GM18951 (cell line): ENCODE data around the gene SYPL1.
A peak's percentile ranks its signal among the peaks of the same experiment; 100 is the strongest.

Source experiments
- POLR2A ChIP-seq: IDR thresholded peaks from 4 replicates; pipeline ENCODE4 v1.6.1; 2011; ENCODE audit warnings: mild to moderate bottlenecking; ENCODE audit not compliant: insufficient read length, insufficient read depth; ENCODE audit errors: extremely low read depth
- in situ Hi-C: fragments of 300-500 bp; cut with MboI; formaldehyde crosslinking; loops from one replicate; pipeline ENCODE4 v1.12.0; 2022; ENCODE audit warnings: low sequenced_read_pairs, mixed read lengths, inconsistent platforms; ENCODE audit not compliant: unreplicated experiment

Gene SYPL1

GRCh38 chr7:106063692-106064091 is 48.4 kb downstream of the SYPL1 start:
- in situ Hi-C loops: no loop called here
- TF ChIP-seq POLR2A: no peak

- in situ Hi-C loops: no loop called here
- no peak for TF ChIP-seq POLR2A
Measured at GRCh38 chr7:106063024-106063423, 49.1 kb downstream of the SYPL1 start.

DNA sequence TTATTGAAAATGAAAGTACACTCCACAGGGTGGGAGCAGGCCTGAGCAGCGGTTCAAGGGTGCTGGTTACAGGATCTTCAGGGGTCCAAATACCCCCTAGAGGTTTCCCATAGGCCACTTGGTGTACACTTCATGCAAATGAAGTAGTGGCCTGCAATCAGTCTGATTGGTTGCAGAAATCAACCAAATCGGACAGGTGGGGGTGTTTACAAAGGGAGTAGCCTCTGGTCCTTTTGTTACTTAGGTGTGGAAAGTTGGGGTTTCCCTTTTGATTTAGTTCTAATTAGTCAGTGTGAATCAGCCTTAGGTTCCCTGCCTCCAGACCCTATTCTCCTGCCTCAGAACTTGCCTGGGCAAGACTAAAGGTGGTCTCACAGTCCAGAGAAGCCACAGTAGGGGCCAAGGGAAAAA is 49.6 kb downstream of the SYPL1 start:
- in situ Hi-C loops: no loop called here
- TF ChIP-seq POLR2A: no peak

DNA sequence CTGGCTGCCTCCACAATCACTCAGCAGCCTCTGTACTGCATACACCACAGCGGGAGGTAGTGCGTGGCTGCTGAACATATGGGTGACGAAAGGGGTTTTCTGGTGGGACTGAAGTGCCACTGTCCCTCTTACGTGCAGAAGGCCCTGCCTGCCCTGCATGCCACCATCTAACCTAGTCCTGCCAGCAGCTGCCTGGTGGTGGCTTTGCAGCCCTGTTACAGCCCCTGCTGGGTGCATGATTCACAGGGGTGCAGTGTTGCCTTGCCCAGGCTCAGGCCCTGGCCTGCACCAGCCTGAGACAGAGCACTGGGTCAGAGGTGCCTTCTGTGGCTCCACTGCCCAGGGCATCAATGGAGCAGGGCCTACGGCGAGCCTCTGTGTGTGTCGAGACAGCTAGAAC is 50.1 kb downstream of the SYPL1 start:
- in situ Hi-C loops: no loop called here
- TF ChIP-seq POLR2A: no peak

- TF ChIP-seq POLR2A: no peak
- in situ Hi-C loops: no loop called here
Measured at GRCh38 chr7:106061301-106061979, 50.7 kb downstream of the SYPL1 start.

DNA sequence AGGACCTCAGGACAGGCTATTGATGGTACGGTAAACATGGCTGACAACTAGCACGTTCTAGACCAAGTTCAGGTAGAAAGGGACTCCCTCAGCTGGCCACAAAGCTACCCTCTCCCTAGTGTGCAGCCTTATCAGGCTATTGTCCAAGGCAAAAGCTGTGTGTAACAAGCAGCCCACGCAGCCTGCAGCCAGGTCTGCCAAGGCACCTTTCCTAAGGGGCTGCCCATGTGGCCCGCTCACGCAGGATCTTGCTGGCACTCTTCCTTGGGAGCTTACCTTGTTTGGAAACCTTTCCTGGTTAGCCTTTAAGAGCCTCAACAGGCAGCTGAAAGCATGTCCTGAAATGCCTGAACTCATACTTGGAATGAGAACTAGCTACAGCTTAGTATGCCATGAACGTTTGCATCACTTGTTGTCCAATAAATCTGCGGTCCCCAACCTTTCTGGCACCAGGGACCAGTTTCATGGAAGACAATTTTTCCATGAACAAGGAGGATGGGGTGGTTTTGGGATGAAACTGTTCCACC is 51.7 kb downstream of the SYPL1 start:
- no peak for TF ChIP-seq POLR2A
- in situ Hi-C loops: no loop called here

DNA sequence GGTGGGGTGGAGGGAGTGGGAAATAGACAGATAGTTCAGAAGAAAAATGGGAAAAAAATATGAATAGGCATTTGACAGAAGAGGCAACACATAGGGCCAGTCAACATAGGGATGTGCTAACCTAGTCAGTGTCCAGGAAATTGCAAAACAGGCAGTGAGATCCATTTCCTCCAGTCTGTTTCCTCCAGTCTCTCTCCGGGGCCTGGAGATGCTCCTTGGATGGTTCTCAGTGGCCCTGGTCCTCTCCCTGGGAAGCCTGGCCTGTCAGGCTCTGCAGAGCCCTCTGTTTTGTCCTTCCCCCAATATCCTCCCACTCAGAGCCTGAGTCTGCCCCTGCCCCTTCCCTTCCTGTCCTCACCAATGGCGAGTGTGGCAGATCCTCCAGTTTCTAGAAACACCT is 52.6 kb downstream of the SYPL1 start:
- TF ChIP-seq POLR2A: no peak
- in situ Hi-C loops: loop anchor here (5.0 kb wide), 1 partner anchor 93 kb away; no protein-coding TSS in a partner anchor

DNA sequence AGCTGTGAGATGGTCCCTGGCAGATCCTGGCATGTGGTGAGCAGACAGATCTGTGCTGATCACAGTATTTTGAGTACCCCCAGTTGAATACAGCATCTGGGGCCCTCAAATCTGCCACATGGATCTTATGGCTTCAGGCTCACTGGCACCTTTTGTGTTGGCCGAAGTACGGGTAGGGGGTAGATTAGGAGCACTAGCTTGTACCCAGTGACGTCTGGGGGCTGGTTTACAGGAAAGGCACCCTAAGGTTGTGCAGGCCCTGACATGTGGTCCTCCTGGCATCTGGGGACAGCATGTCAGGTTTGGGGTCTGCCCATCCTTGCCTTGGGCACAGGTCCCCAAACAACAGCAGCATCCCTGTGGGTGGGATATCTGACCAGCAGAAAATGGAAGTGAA is 53.2 kb downstream of the SYPL1 start:
- in situ Hi-C loops: loop anchor here (5.0 kb wide), 1 partner anchor 93 kb away; no protein-coding TSS in a partner anchor
- TF ChIP-seq POLR2A: no peak

- TF ChIP-seq POLR2A: peak; percentile 53
- in situ Hi-C loops: loop anchor here (5.0 kb wide), 1 partner anchor 94 kb away; no protein-coding TSS in a partner anchor
Measured at GRCh38 chr7:106057962-106058927, 53.9 kb downstream of the SYPL1 start.

GRCh38 chr7:106057204-106057961 is 54.7 kb downstream of the SYPL1 start:
- in situ Hi-C loops: loop anchor here (5.0 kb wide), 1 partner anchor 95 kb away; no protein-coding TSS in a partner anchor

DNA sequence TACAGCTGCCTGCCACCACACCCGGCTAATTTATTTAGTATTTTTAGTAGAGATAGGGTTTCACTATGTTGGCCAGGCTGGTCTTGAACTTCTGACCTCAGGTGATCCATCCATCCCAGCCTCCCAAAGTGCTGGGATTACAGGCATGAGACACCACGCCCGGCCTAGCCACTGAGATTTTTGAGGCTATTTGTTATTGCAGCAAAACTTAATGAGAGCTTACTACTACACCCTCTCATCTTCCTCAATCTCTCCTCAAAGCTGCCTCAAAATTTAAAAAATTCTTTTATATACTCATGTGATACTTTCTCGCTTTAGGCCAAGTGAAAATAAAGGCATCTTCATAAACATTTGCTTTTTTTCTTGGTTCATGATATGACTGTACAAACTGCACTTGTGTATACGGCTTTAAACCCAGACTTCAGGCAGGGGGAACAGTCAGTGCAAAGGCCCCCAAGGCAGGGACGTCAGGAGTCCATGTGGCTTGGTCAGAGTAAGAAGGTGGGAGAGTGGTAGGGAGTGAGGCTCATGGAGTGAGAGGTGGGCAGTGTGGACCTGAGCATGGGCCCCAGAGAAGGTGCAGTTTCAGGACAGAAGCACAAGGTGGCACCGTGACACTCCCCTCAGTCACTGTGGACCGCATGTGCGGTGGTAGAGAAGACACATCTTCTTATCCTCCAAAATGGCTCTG is 55.5 kb downstream of the SYPL1 start:
- in situ Hi-C loops: loop anchor here (5.0 kb wide), 1 partner anchor 96 kb away; no protein-coding TSS in a partner anchor
- no peak for TF ChIP-seq POLR2A

More at GRCh38 chr7:106057204-106057961, 54.7 kb downstream of the SYPL1 start:
- peak; percentile 23 for TF ChIP-seq POLR2A

GRCh38 chr7:106054971-106055532 is 57.1 kb downstream of the SYPL1 start:
- in situ Hi-C loops: loop anchor here (5.0 kb wide), 1 partner anchor 97 kb away; no protein-coding TSS in a partner anchor
- no peak for TF ChIP-seq POLR2A
